GM19238 (cell line): ENCODE data around the gene PI4K2A.
A peak's percentile ranks its signal among the peaks of the same experiment; 100 is the strongest.
"Not testable (repeated sequence)": the region's sequence is repeated elsewhere in the genome, so short reads cannot be mapped to it uniquely, and the experiment has no call there.

Source experiments
- DNase-seq: peaks from one replicate; pipeline ENCODE4 v3.0.0; 2011; ENCODE audit warnings: low spot score; ENCODE audit not compliant: insufficient read length

Gene PI4K2A

DNA sequence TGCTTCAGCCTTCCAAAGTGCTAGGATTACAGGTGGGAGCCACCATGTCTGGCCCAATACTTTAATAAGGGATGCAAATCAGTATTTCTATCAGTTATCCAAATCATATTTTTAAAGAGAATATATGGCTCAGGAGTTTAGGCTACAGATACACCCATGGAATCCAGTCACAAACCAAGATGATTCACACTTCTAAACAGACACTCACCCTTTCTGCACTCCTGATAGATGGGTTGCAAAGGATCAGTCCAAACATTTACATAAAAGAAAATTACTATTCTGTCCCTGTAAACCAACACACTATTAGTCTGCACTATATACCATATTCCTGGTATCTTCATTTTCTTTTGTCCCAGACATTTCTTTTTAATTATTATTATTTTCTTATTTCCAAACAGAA, 9.4 kb upstream of the PI4K2A start:
- DNase-seq: no peak

DNA sequence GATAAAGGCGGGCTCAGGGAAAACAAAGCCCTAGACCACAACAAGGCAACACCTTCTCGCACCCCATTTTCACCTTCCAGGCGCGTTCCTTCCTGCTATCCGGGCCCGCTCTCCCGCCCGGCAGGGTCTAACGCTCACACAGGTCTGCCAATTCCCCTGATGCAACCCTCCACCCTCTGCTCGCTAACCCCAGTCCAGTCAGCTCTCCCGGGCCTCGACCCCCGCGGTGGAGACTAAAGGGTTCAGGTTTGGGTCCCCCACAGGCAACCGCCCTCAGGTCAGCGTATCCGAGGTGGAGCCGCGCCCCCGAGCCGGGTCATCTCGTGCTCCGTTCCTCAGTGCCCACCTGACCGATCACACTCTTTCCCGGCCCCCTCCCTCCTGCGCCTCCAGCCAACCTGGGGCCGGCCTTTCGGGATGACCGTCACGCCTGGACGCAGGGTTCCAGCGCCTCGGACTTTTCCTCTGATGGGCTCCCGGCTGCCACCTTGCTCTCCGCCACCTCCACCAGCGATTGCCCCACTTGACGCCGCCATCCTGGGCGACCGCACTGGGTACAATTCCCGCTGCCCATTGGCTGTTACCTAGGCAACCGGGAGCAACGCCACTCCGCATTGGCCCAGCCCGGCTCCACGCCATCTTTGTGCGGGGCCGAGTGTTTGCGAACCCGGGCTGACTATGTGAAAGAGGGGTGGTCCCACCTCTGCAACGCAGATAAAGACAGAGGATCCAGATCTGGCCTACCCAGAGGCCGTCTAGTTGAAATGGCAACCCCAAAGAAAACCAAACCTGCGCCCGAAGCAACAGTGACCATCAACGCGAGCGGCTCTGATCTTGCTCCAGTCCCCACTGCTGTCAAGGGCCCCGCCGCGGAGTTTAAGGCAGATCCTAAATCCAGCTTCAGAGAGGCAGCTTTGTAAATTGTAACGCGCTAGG, 7.3 kb upstream of the PI4K2A start, which contains the start of gene MORN4:
Gene MORN4 (minus strand): TSS at position 552 of the 936 bp plus-strand sequence. CDS start 13,847 bp downstream, outside the sequence.
- DNase-seq: peak; percentile 87

DNA sequence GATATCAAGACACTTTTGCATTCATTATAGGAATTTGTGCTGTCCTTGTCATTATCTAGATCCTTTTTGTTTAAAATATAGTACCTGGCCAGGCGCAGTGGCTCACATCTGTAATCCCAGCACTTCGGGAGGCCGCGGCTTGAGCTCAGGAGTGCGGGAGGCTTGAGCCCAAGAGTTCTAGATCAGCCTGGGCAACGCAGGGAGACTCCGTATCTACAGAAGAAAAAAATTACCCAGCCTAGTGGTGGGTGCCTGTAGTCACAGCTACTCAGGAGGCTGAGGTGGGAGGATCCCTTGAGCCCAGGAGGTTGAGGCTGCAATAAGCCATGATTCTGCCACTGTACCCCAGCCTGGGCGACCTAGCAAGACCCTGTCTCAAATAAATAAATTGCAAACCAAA, 6.5 kb upstream of the PI4K2A start:
- no peak for DNase-seq

DNA sequence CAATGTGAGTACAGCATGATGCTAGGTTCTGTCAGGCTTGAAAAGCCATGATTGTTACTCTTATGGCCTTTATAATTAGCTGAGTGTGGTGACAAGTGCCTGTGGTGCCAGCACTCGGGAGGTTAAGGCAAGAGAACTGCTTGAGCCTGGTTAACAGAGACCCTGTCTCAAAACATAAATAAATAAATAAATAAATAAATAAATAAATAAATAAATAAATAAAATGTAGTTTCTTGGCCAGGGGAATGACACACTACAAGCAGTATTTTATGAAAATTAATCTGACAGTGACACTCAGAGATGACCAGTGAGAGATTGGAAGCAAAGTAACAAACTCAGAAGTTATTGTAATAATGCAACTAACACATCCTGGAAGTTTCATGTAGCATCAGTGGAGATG, 4.9 kb upstream of the PI4K2A start:
- no peak for DNase-seq

DNA sequence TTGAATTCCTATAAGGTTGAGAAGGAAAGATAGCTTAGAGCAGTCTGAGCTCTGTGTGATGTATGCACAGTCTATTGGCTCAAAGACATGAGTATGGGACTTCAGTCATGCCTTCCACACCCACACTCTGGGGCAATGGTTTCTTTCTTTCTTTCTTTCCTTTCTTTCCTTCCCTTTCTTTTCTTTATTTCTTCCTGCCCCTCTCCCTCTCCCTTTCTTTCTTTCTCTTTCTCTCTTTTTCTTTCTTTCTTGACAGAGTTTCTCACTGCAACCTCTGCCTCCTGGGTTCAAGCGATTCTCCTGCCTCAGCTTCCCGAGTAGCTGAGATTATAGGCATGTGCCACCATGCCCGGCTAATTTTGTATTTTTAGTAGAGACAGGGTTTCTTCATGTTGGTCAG, 1.4 kb upstream of the PI4K2A start:
- DNase-seq: not testable (repeated sequence)

DNA sequence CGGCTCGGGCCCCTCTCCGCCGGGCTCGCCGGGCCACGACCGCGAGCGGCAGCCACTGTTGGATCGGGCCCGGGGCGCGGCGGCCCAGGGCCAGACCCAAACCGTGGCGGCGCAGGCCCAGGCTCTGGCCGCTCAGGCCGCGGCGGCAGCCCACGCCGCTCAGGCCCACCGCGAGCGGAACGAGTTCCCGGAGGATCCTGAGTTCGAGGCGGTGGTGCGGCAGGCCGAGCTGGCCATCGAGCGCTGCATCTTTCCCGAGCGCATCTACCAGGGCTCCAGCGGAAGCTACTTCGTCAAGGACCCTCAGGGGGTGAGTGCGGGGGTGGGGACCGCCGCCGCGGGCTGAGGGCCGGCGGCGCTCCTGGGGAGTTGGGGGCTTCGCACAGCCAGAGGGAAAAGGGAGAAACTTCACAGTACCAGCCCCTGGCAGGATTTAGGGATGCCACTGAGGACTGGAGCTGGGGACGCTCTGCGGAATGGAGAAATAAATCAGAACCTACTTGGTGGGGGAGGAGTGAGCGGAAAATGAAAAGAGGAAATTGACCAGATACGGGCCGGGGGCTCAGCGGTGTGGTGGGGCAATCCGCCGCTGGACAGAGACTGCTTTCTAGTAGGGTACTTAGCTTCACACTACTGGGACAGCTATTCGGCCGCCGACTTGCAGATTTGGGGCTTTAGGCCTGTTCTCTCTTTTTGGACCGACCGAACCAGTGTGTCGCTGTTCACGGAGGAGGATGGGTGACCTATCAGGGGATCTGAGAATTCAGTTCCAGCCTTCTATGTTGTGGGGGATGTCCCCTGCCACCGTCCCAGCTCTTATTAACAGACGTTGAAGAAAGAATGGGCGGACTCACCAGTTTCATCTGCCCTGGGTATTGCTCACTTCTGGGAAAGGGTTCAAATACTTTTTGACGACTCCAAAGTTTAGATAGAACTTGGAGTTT, 669 bp downstream of the PI4K2A start:
- DNase-seq: peak; percentile 30

DNA sequence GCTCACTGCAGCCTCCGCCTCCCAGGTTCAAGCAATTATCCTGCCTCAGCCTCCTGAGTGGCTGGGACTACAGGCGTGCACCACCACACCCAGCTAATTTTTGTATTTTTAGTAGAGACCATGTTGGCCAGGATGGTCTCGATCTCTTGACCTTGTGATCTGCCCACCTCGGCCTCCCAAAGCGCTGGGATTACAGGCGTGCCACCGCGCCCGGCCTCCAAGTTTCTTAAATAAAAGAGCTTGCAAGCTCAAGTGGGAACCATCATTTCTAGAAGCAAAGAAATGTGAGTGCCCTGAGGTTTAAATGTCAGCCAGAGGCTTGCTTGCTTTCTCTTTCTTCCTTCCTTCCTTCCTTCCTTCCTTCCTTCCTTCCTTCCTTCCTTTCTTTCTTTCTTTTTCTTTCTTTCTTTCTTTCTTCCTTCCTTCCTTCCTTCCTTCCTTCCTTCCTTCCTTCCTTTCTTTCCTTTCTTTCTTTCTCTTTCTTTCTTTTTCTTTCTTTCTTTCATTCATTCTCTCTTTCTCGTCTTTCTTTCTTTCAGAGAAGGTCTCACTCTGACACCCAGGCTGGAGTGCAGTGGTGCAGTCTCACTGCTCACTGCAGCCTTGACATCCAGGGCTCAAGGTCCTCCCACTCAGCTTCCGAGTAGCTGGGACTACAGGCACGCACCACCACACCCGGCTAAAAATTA, 2.1 kb downstream of the PI4K2A start:
- not testable (repeated sequence) for DNase-seq

DNA sequence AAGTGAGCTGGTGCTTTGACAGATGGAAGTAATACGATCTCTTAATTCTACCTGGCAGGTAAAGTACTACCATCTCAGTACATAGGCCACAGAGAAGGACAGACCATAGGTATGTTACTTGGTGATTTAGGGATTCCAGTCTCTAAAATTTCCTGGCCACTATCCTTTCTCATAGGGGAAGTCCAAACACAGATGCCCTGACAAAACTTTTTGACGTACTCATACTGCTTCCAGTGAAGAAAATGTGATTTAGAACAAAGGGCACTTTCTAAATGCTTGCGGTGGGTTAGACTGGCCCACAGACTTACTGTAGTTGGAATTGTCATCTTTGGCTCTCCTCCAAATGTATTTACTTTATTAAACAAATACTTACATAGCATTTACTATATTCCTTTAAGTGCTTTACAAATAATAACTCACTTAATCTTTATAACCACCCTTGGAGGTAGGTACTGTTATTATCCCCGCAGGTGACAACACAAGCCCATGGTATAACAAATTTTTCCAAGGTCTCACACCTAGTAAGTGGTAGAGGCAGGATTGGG, 3.0 kb downstream of the PI4K2A start:
- DNase-seq: no peak

DNA sequence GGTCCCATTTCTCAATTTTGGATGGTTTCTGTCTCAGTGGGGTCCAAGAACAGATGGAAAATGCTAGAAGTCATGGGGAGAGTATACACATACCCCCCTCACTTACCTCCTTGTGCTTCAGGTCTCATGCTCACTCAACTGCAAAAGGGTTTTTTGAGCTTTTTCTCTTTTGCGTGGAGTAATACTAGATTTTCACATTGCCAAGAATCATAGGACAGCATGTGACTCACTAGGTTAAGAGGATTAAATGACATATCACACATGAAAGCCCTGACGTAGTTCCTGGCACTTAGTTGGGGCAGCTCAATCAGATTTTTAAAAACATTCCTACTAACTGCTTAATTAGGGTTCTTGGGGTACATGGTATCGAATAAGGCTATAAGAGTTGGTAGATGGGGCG, 4.5 kb downstream of the PI4K2A start:
- DNase-seq: no peak

DNA sequence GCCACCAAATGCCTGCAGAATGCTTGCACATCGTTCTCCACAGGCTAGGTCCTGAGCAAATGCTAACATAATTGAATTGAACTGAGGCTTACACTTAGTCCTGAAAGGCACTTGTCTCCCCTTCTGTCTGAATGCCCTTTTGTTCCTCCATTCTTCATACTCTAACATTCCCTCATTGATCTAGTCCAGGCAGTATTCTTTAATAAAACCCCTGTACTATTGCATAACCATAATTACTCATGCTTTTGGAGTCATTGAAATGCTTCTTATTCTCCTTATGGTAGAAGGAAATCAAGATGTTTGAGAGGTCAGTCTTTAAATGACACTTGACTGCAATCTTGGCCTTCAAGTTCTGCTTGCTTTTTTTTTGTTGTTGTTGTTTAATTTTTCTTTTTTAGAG, 7.1 kb downstream of the PI4K2A start:
- DNase-seq: no peak

DNA sequence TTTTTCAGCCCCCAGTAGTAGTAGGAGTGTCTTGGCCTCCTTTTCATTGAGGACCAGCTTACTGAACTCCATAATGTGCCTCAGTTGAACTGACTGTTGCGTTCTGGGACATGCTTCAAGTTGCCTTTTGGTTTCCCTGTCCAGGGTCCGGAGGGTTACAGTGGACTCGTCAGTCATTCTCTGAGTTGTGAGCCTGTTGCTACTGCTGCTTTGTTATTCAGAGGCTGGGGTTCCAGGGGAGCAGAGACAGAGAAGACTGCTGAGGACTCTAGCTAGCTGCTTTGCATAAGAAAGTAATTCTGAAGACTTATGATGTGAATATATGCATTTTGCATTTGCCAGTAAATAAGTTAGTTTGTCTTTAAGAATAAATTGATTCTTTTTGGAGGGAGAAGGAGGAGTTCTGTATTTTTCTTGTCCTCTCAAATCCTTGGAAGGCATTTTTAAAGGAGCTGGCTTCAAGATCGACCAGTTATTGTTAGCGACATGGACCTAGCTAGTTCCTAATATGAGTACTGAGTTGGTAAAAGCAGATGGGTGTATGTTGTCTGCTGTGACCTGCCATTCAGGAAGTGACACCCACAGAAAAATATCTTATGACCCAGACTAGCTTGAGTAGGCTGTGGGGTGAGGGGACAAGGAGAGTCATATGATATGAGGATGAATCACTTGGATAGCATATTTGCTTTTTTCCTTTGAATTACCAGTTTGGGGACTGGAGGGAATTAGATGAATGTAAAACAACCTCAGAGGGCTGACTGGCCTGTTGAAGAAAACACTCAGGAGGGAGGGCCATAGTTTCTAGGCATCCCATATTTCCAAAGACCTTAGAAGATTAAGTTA, 8.3 kb downstream of the PI4K2A start:
- peak; percentile 24 for DNase-seq

DNA sequence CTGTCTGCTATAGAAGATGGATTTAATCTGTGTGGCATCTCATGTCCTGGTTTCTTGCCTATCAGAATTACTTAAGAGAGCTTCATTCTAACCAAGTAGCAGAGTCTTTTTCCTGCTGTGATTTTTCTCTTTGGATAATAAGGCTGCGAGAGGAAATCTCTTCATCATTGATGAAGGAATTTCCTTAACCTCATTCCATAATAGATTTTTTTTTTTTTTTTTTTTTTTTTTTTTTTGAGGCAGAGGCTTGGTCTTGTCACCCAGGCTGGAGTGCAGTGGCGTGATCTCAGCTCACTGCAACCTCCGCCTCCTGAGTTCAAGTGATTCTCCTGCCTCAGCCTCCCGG, 8.9 kb downstream of the PI4K2A start:
- DNase-seq: not testable (repeated sequence)

DNA sequence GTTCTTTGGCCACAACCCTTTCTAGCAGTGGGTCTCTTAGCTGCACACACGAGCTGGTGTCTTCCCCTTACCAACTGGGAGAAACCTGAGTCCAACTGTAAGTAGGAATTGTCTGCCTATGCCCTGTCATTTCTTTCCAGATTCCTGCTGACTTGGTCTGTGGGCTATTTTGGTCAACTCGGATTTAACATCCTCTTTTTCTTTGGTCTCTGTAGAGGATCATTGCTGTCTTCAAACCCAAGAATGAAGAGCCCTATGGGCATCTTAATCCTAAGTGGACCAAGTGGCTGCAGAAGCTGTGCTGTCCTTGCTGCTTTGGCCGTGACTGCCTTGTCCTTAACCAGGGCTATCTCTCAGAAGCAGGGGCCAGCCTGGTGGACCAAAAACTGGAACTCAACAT, 10.3 kb downstream of the PI4K2A start:
- no peak for DNase-seq

DNA sequence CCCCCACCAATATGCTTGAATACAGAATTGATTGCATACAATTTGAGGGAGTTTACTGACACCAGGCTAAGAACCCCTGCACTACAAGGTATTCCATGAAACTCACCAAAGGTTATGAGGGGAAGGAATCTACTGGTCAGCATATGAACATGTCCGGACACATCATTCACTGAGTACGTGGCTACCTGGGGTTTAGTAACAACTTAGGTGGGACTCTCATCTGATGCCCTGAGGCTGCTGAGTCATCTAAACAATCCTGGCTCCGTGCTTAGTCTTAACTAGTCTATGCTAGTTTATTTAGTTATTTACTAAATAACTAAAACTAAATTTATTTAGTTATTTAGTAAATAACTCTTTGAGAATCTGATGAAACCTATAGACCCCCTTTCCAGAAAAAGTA, 11.3 kb downstream of the PI4K2A start:
- DNase-seq: no peak

DNA sequence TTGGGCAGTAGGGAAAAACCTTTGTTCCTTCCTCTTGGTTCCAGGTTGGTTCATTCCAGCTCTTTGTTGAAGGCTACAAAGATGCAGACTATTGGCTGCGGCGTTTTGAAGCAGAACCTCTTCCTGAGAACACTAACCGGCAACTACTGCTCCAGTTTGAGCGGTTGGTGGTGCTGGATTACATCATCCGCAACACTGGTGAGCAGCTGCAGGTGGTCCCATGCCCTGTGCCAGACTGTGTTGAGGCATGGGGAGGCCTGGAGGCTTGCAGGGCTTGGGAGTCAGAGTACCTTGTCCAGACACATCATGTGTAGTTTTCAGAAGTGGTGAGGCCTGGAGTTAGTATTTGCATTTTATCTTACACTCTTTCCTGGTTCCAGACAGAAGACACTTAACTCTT, 16.3 kb downstream of the PI4K2A start:
- DNase-seq: no peak

DNA sequence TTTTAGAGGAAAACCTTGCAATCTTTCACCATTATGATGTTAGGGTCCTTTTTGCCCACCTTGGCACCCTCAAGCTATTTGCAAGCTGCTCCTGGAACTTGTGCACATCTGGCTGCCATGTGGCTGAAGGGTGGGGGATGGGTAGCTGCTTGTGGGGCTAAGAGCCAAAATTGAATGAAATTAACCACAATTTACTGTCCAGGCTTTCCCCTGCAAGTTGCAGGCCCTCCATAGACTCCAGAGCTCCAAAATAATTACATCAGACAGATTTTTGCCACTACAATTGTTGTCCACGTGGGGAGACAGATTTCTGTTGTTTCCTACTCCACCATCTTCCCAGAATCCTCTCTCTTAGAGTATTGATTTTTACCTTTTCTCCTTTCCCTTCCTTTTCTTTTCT, 19.1 kb downstream of the PI4K2A start:
- DNase-seq: no peak

DNA sequence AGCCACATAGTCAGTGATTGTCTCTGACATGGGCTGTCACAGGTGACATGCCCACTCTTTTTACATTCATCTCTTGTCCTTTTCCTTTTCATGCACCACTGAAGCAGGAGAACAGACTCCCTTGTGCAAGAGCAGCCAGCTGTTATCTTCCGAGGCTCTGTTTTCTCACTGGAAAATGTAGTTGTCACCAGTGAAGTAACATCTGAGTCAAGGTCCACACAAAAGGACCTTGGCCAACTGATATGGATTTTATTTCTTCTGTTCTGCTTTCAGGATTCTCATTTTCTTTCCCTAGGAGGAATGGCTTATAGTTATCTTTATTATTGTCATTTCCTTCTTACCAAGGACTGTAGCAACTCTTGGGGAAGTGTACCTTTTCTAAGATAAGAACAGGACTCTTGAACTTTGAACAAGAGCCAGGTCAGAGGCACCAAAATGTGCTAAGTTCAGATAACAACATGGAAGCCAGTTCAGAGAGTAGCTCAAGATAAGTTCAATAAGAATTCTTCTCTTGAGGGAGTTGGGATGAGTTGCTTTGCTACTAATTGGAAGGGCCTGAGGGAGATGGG, 23.9 kb downstream of the PI4K2A start:
- DNase-seq: no peak

DNA sequence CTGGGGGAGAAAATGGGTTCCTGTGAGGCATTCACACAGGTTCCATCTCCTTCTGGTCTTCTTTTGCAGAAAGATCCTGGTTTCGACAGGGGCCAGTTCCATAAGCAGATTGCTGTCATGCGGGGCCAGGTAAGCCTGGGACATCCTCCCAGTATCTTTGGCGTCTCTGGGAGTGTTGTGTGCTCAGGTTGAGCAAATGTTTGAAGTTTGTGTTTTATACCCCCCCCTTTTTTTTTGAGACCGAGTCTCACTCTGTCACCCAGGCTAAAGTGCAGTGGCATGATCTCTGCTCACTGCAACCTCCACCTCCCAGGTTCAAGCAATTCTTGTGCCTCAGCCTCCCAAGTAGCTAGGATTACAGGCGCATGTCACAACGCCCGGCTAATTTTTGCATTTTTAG, 26.5 kb downstream of the PI4K2A start:
- DNase-seq: no peak

DNA sequence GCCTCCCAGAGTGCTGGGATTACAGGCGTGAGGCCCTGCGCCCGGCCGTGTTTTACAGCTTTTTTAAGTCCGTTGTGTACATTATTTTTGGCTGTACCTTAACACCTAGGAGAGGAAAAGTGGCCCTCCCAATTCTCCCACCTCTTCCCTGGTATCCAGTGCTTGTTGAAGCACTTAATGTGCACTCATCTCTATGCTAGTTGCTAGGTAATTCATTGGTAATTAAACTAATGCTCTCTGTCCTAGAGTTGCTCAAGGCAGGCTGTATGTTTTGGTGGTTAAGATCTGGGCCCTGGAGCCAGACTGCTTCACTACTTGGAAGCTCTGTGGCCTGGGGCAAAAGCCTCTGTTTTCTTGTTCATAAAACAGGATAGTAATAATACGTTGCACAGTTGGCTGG, 27.0 kb downstream of the PI4K2A start:
- DNase-seq: no peak

DNA sequence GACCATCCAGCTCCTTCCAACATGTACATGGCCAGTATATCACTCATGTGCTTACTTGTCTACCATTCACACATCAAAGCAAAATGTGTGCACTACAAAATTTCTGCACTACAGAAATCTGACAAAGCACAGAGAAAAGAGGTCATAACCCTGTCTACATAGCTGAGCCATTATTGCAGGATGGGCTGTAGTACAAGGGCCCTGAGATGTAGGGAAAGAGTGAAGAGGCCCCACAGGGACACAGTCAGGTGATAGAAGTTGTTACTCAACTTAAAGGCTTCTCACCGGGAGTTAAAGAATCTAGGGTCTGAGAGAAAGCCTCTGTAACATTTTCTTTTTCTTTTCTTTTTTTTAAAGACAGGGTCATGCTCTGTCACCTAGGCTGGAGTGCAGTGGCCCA, 29.1 kb downstream of the PI4K2A start:
- no peak for DNase-seq
